ENCODE measurements around the gene RYR3. TPM values are rescaled to one million over a fixed set of nuclear protein-coding genes. Genes with fewer than 3 reads are reported as not detected.

The RYR3 gene
- total and polyA plus RNA-seq, 2 donors (not counting 1 experiment from before 2014, with no cell fraction given) = 0.17 TPM; not detected in 1

DNA sequence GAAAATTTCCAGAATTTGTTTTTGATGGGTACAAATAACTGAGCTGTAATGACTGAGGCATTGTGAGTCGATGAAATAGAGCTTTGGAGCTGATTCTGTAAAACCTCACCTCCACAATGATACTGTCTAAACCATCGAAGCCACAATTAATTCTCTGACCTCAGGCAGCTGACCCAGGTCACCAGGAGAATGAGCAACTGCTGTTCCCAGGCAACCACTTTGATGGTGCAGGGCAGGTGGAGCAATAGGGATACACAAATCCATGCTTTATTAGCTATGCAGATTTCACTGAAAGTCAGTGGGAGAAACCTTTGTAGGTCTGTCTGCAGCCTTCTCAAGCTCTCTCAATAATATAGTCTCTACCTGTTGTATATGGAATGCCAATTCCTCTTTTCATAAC lies 204.4 kb downstream of the RYR3 start:
- no peak for TF ChIP-seq CTCF (conservative IDR thresholded peaks at IDR 0.05 in 1 of 2, IDR thresholded peaks at IDR 0.05 in 1 of 2; ENCODE audit: low read depth in 1 of 2, low read length in 2 of 2)
- no peak for TF ChIP-seq EZH2 (IDR thresholded peaks at IDR 0.05; ENCODE audit: low read length, missing control alignments)
- no peak overlapping the region for H3K4me2 ChIP-seq (ENCODE audit: extremely low read depth, insufficient read depth, low read length)
- no peak for DNase-seq (ENCODE audit: low read depth in 2 of 2)

GRCh38 chr15:33516563-33516962 lies 205.8 kb downstream of the RYR3 start:
- DNase-seq (ENCODE audit: low read depth in 2 of 2) = no peak
- TF ChIP-seq CTCF (conservative IDR thresholded peaks at IDR 0.05 in 1 of 2, IDR thresholded peaks at IDR 0.05 in 1 of 2; ENCODE audit: low read depth in 1 of 2, low read length in 2 of 2) (no peak), EZH2 (IDR thresholded peaks at IDR 0.05; ENCODE audit: low read length, missing control alignments) (no peak)
- no peak overlapping the region for H3K9ac ChIP-seq (ENCODE audit: insufficient read depth, low read length)

More for the DNA sequence above, 204.4 kb downstream of the RYR3 start:
- no peaks in the 10 kb centered on the region for H3K36me3 ChIP-seq (ENCODE audit: control insufficient read depth, insufficient read depth, low read length)
- H3K9me3 ChIP-seq (ENCODE audit: control insufficient read depth, insufficient read depth, low read depth, low read length) = no peaks in the 10 kb centered on the region
- H3K79me2 ChIP-seq (ENCODE audit: control insufficient read depth, insufficient read depth, low read length) = no peaks in the 10 kb centered on the region
- no peak overlapping the region for H3K27ac ChIP-seq (ENCODE audit: insufficient read depth, low read length)
- no peaks in the 10 kb centered on the region for H4K20me1 ChIP-seq (ENCODE audit: control insufficient read depth, extremely low read depth, insufficient read depth, low read length)
- no peaks in the 10 kb centered on the region for H3K4me1 ChIP-seq (ENCODE audit: control insufficient read depth, extremely low read depth, insufficient read depth, low read length)
- H3K27me3 ChIP-seq (ENCODE audit: control insufficient read depth, insufficient read depth, low read length) = no peaks in the 10 kb centered on the region
- no peak overlapping the region for H3K9ac ChIP-seq (ENCODE audit: insufficient read depth, low read length)
- no peak overlapping the region for H2AFZ ChIP-seq (ENCODE audit: low read length)
- no peak overlapping the region for H3K4me3 ChIP-seq (replicated peaks in 1 of 4; ENCODE audit: control extremely low read depth in 1 of 4, insufficient read depth in 1 of 4, low read depth in 3 of 4, low read length in 4 of 4)

GRCh38 chr15:33517944-33518343 lies 207.2 kb downstream of the RYR3 start:
- no peaks in the 10 kb centered on the region for H3K27me3 ChIP-seq (ENCODE audit: control insufficient read depth, insufficient read depth, low read length)
- no peaks in the 10 kb centered on the region for H3K36me3 ChIP-seq (ENCODE audit: control insufficient read depth, insufficient read depth, low read length)
- no peak overlapping the region for H3K4me2 ChIP-seq (ENCODE audit: extremely low read depth, insufficient read depth, low read length)
- no peaks in the 10 kb centered on the region for H3K79me2 ChIP-seq (ENCODE audit: control insufficient read depth, insufficient read depth, low read length)
- H2AFZ ChIP-seq (ENCODE audit: low read length) = no peak overlapping the region
- H3K9me3 ChIP-seq (ENCODE audit: control insufficient read depth, insufficient read depth, low read depth, low read length) = no peaks in the 10 kb centered on the region
- TF ChIP-seq CTCF (conservative IDR thresholded peaks at IDR 0.05 in 1 of 2, IDR thresholded peaks at IDR 0.05 in 1 of 2; ENCODE audit: low read depth in 1 of 2, low read length in 2 of 2) = no peak
- no peak for TF ChIP-seq EZH2 (IDR thresholded peaks at IDR 0.05; ENCODE audit: low read length, missing control alignments)
- no peak overlapping the region for H3K27ac ChIP-seq (ENCODE audit: insufficient read depth, low read length)
- DNase-seq (ENCODE audit: low read depth in 2 of 2) = no peak
- no peak overlapping the region for H3K9ac ChIP-seq (ENCODE audit: insufficient read depth, low read length)
- H4K20me1 ChIP-seq (ENCODE audit: control insufficient read depth, extremely low read depth, insufficient read depth, low read length) = no peaks in the 10 kb centered on the region
- H3K4me3 ChIP-seq (replicated peaks in 1 of 4; ENCODE audit: control extremely low read depth in 1 of 4, insufficient read depth in 1 of 4, low read depth in 3 of 4, low read length in 4 of 4) = no peak overlapping the region
- no peaks in the 10 kb centered on the region for H3K4me1 ChIP-seq (ENCODE audit: control insufficient read depth, extremely low read depth, insufficient read depth, low read length)

More at GRCh38 chr15:33516563-33516962, 205.8 kb downstream of the RYR3 start:
- no peak overlapping the region for H3K27ac ChIP-seq (ENCODE audit: insufficient read depth, low read length)
- H3K36me3 ChIP-seq (ENCODE audit: control insufficient read depth, insufficient read depth, low read length) = no peaks in the 10 kb centered on the region
- no peak overlapping the region for H2AFZ ChIP-seq (ENCODE audit: low read length)
- H3K79me2 ChIP-seq (ENCODE audit: control insufficient read depth, insufficient read depth, low read length) = no peaks in the 10 kb centered on the region
- no peaks in the 10 kb centered on the region for H3K27me3 ChIP-seq (ENCODE audit: control insufficient read depth, insufficient read depth, low read length)
- no peaks in the 10 kb centered on the region for H3K9me3 ChIP-seq (ENCODE audit: control insufficient read depth, insufficient read depth, low read depth, low read length)
- no peaks in the 10 kb centered on the region for H3K4me1 ChIP-seq (ENCODE audit: control insufficient read depth, extremely low read depth, insufficient read depth, low read length)
- H3K4me3 ChIP-seq (replicated peaks in 1 of 4; ENCODE audit: control extremely low read depth in 1 of 4, insufficient read depth in 1 of 4, low read depth in 3 of 4, low read length in 4 of 4) = no peak overlapping the region
- H4K20me1 ChIP-seq (ENCODE audit: control insufficient read depth, extremely low read depth, insufficient read depth, low read length) = no peaks in the 10 kb centered on the region
- no peak overlapping the region for H3K4me2 ChIP-seq (ENCODE audit: extremely low read depth, insufficient read depth, low read length)
